Measurements from ENCODE around the gene STK39.

Gene STK39

DNA sequence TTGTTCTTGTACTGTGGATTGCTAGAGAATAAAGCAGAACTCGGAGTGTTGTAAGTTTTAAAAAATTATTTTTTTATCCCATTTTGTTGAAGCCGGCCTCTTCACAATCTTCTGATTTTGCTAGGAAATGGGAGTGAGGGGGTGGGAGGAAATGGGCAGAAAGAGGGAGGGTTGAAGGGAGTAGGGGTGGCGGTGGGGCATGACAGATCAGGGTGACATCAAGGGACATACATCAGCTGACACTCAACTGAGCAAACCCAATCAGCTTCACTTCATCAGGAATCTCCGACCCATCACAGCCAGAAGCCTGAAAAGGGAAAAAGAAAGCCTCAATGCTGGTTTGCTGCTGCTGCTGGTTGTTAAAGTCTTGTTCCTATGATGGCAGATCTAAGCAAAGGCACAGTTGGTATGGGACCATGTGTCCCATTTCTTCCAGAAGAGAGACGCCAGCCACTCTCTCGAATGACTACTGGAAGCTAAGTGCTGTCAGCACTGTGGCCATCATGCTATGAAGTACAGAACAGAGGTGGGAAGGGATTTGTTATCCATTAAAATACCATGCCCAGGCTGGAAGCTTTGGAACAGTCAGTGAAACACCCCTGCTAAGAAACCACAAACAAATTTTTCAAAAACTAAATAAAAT lies 292.0 kb downstream of the STK39 start:
- Histone ChIP-seq H3K9me3 (ENCODE audit: control insufficient read depth, low read length) (no peaks in the 10 kb centered on the region), H3K79me2 (no peaks in the 10 kb centered on the region), H3K27me3 (ENCODE audit: control insufficient read depth, insufficient read depth, low read length) (no peaks in the 10 kb centered on the region), H3K4me2 (ENCODE audit: low read length) (no peak overlapping the region), H3K27ac (no peak overlapping the region), H3K9ac (no peak overlapping the region), H3K4me3 (ENCODE audit: low read depth, low read length) (no peak overlapping the region), H2AFZ (no peak overlapping the region), H3K36me3 (ENCODE audit: control insufficient read depth, insufficient read depth, low read length) (no peaks in the 10 kb centered on the region), H3K4me1 (no peaks in the 10 kb centered on the region)
- TF ChIP-seq, protein P1, sequence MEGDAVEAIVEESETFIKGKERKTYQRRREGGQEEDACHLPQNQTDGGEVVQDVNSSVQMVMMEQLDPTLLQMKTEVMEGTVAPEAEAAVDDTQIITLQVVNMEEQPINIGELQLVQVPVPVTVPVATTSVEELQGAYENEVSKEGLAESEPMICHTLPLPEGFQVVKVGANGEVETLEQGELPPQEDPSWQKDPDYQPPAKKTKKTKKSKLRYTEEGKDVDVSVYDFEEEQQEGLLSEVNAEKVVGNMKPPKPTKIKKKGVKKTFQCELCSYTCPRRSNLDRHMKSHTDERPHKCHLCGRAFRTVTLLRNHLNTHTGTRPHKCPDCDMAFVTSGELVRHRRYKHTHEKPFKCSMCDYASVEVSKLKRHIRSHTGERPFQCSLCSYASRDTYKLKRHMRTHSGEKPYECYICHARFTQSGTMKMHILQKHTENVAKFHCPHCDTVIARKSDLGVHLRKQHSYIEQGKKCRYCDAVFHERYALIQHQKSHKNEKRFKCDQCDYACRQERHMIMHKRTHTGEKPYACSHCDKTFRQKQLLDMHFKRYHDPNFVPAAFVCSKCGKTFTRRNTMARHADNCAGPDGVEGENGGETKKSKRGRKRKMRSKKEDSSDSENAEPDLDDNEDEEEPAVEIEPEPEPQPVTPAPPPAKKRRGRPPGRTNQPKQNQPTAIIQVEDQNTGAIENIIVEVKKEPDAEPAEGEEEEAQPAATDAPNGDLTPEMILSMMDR (IDR thresholded peaks at IDR 0.05), result no peak

DNA sequence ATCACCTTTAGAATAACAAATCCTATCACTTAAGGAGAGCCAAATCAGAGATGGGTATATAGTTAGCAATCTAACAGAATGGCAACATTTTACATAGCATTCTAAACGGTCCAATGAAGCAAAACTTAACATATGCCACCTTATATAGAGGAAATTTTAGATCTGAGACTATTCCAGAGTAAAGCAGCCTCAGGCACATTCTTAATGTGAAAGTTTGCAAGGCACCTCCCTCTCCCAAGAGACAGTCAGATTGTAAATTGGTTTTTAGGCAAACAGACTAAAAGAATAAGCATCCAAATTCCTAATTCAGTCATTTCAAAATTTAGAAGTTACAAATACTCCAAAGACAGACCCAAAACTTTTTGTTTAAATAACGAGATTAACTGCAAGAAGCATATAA lies 292.9 kb downstream of the STK39 start:
- no peaks in the 10 kb centered on the region for H3K79me2 ChIP-seq
- no peaks in the 10 kb centered on the region for H3K36me3 ChIP-seq (ENCODE audit: control insufficient read depth, insufficient read depth, low read length)
- H3K9ac ChIP-seq, result no peak overlapping the region
- no peaks in the 10 kb centered on the region for H3K27me3 ChIP-seq (ENCODE audit: control insufficient read depth, insufficient read depth, low read length)
- TF ChIP-seq, protein P1 (IDR thresholded peaks at IDR 0.05), result no peak
- H3K4me1 ChIP-seq, result no peaks in the 10 kb centered on the region
- no peak overlapping the region for H2AFZ ChIP-seq
- no peak overlapping the region for H3K4me3 ChIP-seq (ENCODE audit: low read depth, low read length)
- H3K4me2 ChIP-seq (ENCODE audit: low read length), result no peak overlapping the region
- no peaks in the 10 kb centered on the region for H3K9me3 ChIP-seq (ENCODE audit: control insufficient read depth, low read length)
- no peak overlapping the region for H3K27ac ChIP-seq

DNA sequence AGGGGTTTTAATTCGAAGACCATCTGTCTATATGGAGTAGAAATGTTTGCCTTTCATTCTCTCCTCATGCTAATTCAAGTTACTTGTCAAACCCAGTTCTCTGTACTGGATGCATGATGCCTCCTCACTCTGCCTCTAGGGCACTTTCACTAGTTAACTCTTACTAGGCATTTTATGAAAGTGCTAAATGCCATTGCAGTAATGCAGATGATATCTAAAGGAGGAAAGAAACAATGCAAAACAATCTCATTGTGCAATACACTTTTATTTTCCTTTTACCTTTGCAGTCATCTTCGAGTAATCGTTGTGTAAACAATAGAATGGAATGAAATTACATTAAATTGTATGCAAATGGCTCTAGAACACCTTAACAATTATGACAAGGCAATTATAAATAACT lies 293.6 kb downstream of the STK39 start:
- Histone ChIP-seq H3K9me3 (ENCODE audit: control insufficient read depth, low read length) (no peaks in the 10 kb centered on the region), H3K27ac (no peak overlapping the region), H3K9ac (no peak overlapping the region), H3K4me2 (ENCODE audit: low read length) (no peak overlapping the region), H3K27me3 (ENCODE audit: control insufficient read depth, insufficient read depth, low read length) (no peaks in the 10 kb centered on the region), H2AFZ (no peak overlapping the region), H3K4me3 (ENCODE audit: low read depth, low read length) (no peak overlapping the region), H3K4me1 (no peaks in the 10 kb centered on the region), H3K36me3 (ENCODE audit: control insufficient read depth, insufficient read depth, low read length) (no peaks in the 10 kb centered on the region), H3K79me2 (no peaks in the 10 kb centered on the region)
- TF ChIP-seq, protein P1 (IDR thresholded peaks at IDR 0.05), result no peak

DNA sequence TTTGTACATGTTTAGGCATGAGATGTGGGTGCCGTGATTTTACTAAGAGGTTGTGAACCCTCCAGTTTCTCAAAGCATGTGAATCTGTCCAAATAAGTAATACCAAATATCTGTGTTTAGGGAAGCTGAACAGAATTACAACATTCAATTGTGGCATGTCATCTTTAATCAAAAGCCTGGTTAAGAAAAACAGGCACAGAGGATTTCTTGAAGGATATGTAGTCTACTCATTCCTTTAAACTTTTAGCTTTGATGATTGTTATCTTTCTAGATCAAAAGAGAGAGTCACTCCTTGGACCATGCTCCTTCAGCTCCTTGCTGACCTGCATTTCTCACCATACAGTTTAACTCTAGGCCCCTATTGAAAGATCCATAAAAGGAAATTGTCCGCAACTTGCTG lies 296.8 kb downstream of the STK39 start:
- Histone ChIP-seq H3K4me1 (no peaks in the 10 kb centered on the region), H3K36me3 (ENCODE audit: control insufficient read depth, insufficient read depth, low read length) (no peaks in the 10 kb centered on the region), H3K27ac (no peak overlapping the region), H3K4me3 (ENCODE audit: low read depth, low read length) (no peak overlapping the region), H2AFZ (no peak overlapping the region), H3K27me3 (ENCODE audit: control insufficient read depth, insufficient read depth, low read length) (no peaks in the 10 kb centered on the region), H3K4me2 (ENCODE audit: low read length) (no peak overlapping the region), H3K79me2 (no peaks in the 10 kb centered on the region), H3K9ac (no peak overlapping the region), H3K9me3 (ENCODE audit: control insufficient read depth, low read length) (no peaks in the 10 kb centered on the region)
- TF ChIP-seq, protein P1 (IDR thresholded peaks at IDR 0.05), result no peak

DNA sequence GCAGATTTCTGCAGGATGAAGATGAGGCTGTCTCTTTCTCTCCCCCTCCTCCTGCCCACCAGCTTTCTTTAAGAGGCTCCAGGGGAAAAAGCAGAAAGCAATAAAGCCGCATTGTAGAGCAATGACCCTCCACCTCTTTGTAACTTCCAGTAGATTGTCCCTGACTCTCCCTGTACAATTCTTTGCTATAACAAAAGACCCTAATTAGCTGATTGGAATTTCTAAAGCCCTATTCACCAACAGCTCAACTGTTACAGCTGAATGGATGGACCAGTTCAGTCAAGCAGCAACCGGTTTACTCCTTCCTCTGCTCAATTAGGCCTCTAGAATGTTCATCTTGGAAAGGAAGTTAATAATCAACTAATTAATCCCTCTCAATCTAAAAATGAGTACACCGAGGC lies 301.0 kb downstream of the STK39 start:
- no peaks in the 10 kb centered on the region for H3K79me2 ChIP-seq
- no peak overlapping the region for H3K27ac ChIP-seq
- no peak overlapping the region for H2AFZ ChIP-seq
- no peaks in the 10 kb centered on the region for H3K36me3 ChIP-seq (ENCODE audit: control insufficient read depth, insufficient read depth, low read length)
- TF ChIP-seq, protein P1 (IDR thresholded peaks at IDR 0.05), result no peak
- no peaks in the 10 kb centered on the region for H3K27me3 ChIP-seq (ENCODE audit: control insufficient read depth, insufficient read depth, low read length)
- H3K4me1 ChIP-seq, result no peaks in the 10 kb centered on the region
- H3K9me3 ChIP-seq (ENCODE audit: control insufficient read depth, low read length), result no peaks in the 10 kb centered on the region
- H3K4me3 ChIP-seq (ENCODE audit: low read depth, low read length), result no peak overlapping the region
- H3K4me2 ChIP-seq (ENCODE audit: low read length), result no peak overlapping the region
- no peak overlapping the region for H3K9ac ChIP-seq

All from parathyroid adenoma (tissue), 2 donors.